Heart right ventricle (tissue), 16 donors: Measurements from ENCODE around the gene CLDN6. TPM values are rescaled to one million over a fixed set of nuclear protein-coding genes. Genes with fewer than 3 reads are reported as not detected.

Source experiments
- ATAC-seq, 8 donors: fragments of 200-7000 bp; cut with Tn5 transposase; one replicate each; pipeline ENCODE4 v1.9.1; 2020; ENCODE audit warnings: mild to moderate bottlenecking in 8 of 8, moderate library complexity in 8 of 8, moderate number of reproducible peaks in 1 of 8
- DNase-seq, 2 donors: peaks; one replicate each; pipeline ENCODE4 v3.0.0-alpha.2; 2020
- H3K27ac ChIP-seq, 10 donors: fragments of 200-600 bp; sonication (generic) in 2 of 10; one replicate each; pipeline versions ENCODE4 v1.5.0 to v1.8.0; 2020 to 2022; ENCODE audit warnings: mild to moderate bottlenecking in 3 of 10
- H3K27me3 ChIP-seq, 7 donors: fragments of 200-600 bp; one replicate each; pipeline ENCODE4 v1.8.0; 2021 to 2022; ENCODE audit warnings: mild to moderate bottlenecking in 2 of 7
- H3K36me3 ChIP-seq, 9 donors: fragments of 200-600 bp; sonication (generic) in 1 of 9; one replicate each; pipeline versions ENCODE4 v1.5.0 to v1.8.0; 2020 to 2022; ENCODE audit warnings: mild to moderate bottlenecking in 2 of 9
- H3K4me1 ChIP-seq, 9 donors: fragments of 200-600 bp; sonication (generic) in 1 of 9; one replicate each; pipeline versions ENCODE4 v1.5.0 to v1.8.0; 2020 to 2022; ENCODE audit warnings: mild to moderate bottlenecking in 4 of 9
- H3K4me3 ChIP-seq, 10 donors: fragments of 200-600 bp; sonication (generic) in 2 of 10; one replicate each; pipeline versions ENCODE4 v1.5.0 to v1.8.0; 2020 to 2022; ENCODE audit warnings: mild to moderate bottlenecking in 7 of 10, moderate library complexity in 2 of 10
- H3K9me3 ChIP-seq, 11 donors: fragments of 200-600 bp in 10 of 11; sonication (generic) in 2 of 11; one replicate each; pipeline versions ENCODE4 v1.5.0 to v1.8.0; 2013 to 2022; ENCODE audit warnings: mild to moderate bottlenecking in 2 of 11, control low read depth in 1 of 11, moderate library complexity in 1 of 11
- CTCF ChIP-seq, 9 donors: fragments of 200-600 bp; sonication (generic) in 2 of 9; IDR thresholded peaks; one replicate each; pipeline versions ENCODE4 v1.5.0 to v1.8.0; 2021 to 2022; ENCODE audit warnings: antibody characterized with exemption in 9 of 9, mild to moderate bottlenecking in 5 of 9, moderate library complexity in 1 of 9
- WGBS, 2 donors: extraction: QIAGEN DNeasy Blood & Tissue Kit; methylation state at CpG; one replicate each; pipeline ENCODE4 v1.1.7; 2013; ENCODE audit warnings: inconsistent platforms in 1 of 2; 5-methylcytosine and 5-hydroxymethylcytosine counted together
- intact Hi-C, 10 donors: fragments of 100-400 bp; cut with DNase I; formaldehyde crosslinking; loops; one replicate each; pipeline versions ENCODE4 v1.11.1 to v1.14.2; 2022
- polyA plus RNA-seq, 2 donors: library from polyadenylated mRNA; stranded (reverse); fragments of 200-250 nt; gene quantifications; one replicate each; pipeline ENCODE4 v1.2.3, GENCODE V29; 2013
- total RNA-seq, 10 donors: library from RNA; stranded (reverse); fragmentation: NEBNext Ultra II Directional in 3 of 10; extraction: Animal tissue kit (Norgen Biotek cat#: 25700) in 3 of 10; gene quantifications; one replicate each; pipeline versions ENCODE4 v1.2.1 to v1.2.4, GENCODE V29; 2021 to 2023
- donor health status: Arrhythmogenic right ventricular cardiomyopathy.
- donor health status: ischemic (EF 13 %, LVEDD 7.1; RV severe dilation, severe dysfunction).
- donor health status: healthy with polysubstance abuse.
- donor health status: DM: no; HTN: yes; CAD: no.
- donor health status: DM: no; HTN: no; CAD: no.
- donor health status: ischemic (EF 25% LVEDD 6.9; RV normal size, moderate dysfunction).
- donor health status: ischemic (EF 25% LVEDD 5.7; RV mildly dilated, moderate dysfunction).
- donor health status: healthy.
- donor health status: DM: yes; HTN: yes; CAD: no.
- donor health status: Ischemic cardiomyopathy.
- donor health status: ischemic (EF 35%, LVEDD 5.7; RV mildly dilated, moderate dysfunction).
- donor health status: nonischemic (EF 11% LVEDD 7.7; RV severe dilation, severe dysfunction).
- donor health status: DM: yes; HTN: yes; CAD: no.
- donor health status: PGD.
- donor health status: ischemic (EF 29% LVEDD 5.4; RV normal size, mild dysfunction).
- donor health status: nonischemic (EF 23%, LVEDD 6.1; RV moderate dilation, normal function).

The CLDN6 gene
- total and polyA plus RNA-seq, 12 donors: 0.03 to 0.28 TPM; not detected in 10

GRCh38 chr16:2987833-2988232 is 30.1 kb downstream of the CLDN6 start:
- intact Hi-C loops: no loop called here
- no peak for DNase-seq
- H3K4me3 ChIP-seq: no peak overlapping the region
- peak in 1 of 8 donors; percentile 1 for ATAC-seq
- no peak for TF ChIP-seq CTCF (IDR thresholded peaks at IDR 0.05)
- peaks cover 3 to 32% (median 12%) of the 10 kb centered on the region in 9 donors for H3K4me1 ChIP-seq
- 52 to 59% methylated on average over 8 of the region's 8 CpGs for WGBS, 2 donors
- no peaks in the 10 kb centered on the region for H3K9me3 ChIP-seq
- H3K36me3 ChIP-seq: no peaks in the 10 kb centered on the region
- H3K27ac ChIP-seq: no peak overlapping the region
- H3K27me3 ChIP-seq: peaks cover 0 to 32% (median 11%) of the 10 kb centered on the region in 7 donors

- intact Hi-C loops: no loop called here
- no peaks in the 10 kb centered on the region for H3K9me3 ChIP-seq
Measured at GRCh38 chr16:2987286-2987685, 30.7 kb downstream of the CLDN6 start.

GRCh38 chr16:2986623-2987188 is 31.3 kb downstream of the CLDN6 start:
- no peak overlapping the region for H3K4me3 ChIP-seq
- no peaks in the 10 kb centered on the region for H3K9me3 ChIP-seq
- ATAC-seq (peak in 1 of 8 donors; percentile 5), DNase-seq (no peak)
- no peaks in the 10 kb centered on the region for H3K36me3 ChIP-seq
- TF ChIP-seq CTCF (IDR thresholded peaks at IDR 0.05): no peak
- peak overlapping the region in 4 of 10 donors; percentile 81 to 95 (median 90) for H3K27ac ChIP-seq
- H3K4me1 ChIP-seq: peaks cover 3 to 32% (median 12%) of the 10 kb centered on the region in 9 donors
- peaks cover 0 to 32% (median 11%) of the 10 kb centered on the region in 7 donors for H3K27me3 ChIP-seq
- WGBS, 2 donors: 76 to 84% methylated on average over 17 of the region's 17 CpGs
- intact Hi-C loops: no loop called here

More at GRCh38 chr16:2987286-2987685, 30.7 kb downstream of the CLDN6 start:
- Histone ChIP-seq H3K4me3 (no peak overlapping the region), H3K27ac (no peak overlapping the region), H3K27me3 (peaks cover 0 to 32% (median 11%) of the 10 kb centered on the region in 7 donors), H3K36me3 (no peaks in the 10 kb centered on the region), H3K4me1 (peaks cover 3 to 32% (median 12%) of the 10 kb centered on the region in 9 donors)
- DNase-seq (no peak), ATAC-seq (no peak)
- 85 to 86% methylated on average over 9 of the region's 9 CpGs for WGBS, 2 donors
- no peak for TF ChIP-seq CTCF (IDR thresholded peaks at IDR 0.05)

GRCh38 chr16:2985893-2986355 is 32.1 kb downstream of the CLDN6 start:
- H3K4me3 ChIP-seq: no peak overlapping the region
- no peaks in the 10 kb centered on the region for H3K9me3 ChIP-seq
- ATAC-seq: peak; percentile 57 to 87 (median 77)
- H3K4me1 ChIP-seq: peaks cover 3 to 38% (median 17%) of the 10 kb centered on the region in 9 donors
- H3K27me3 ChIP-seq: peaks cover 0 to 32% (median 11%) of the 10 kb centered on the region in 7 donors
- 41 to 59% methylated on average over 15 of the region's 15 CpGs for WGBS, 2 donors
- H3K27ac ChIP-seq: peak overlapping the region; percentile 47 to 95 (median 84)
- no peaks in the 10 kb centered on the region for H3K36me3 ChIP-seq
- intact Hi-C loops: no loop called here
- peak; percentile 54 to 64 for DNase-seq
- no peak for TF ChIP-seq CTCF (IDR thresholded peaks at IDR 0.05)
